ENCODE measurements around the gene COP1. TPM values are rescaled to one million over a fixed set of nuclear protein-coding genes. Genes with fewer than 3 reads are reported as not detected.
"Not testable (repeated sequence)": the region's sequence is repeated elsewhere in the genome, so short reads cannot be mapped to it uniquely, and the experiment has no call there.

The COP1 gene
- total RNA-seq, 2 donors from 2014 or later: 26.3 to 28.5 TPM

GRCh38 chr1:176149939-176150807 lies 56.9 kb downstream of the COP1 start:
- DNase-seq: no peak
- ATAC-seq: peak in 1 of 2 donors; percentile 51
- intact Hi-C loops (cut with DNase I): no loop called here

- DNase-seq (no peak), ATAC-seq (no peak)
- intact Hi-C loops (cut with DNase I): no loop called here
These were observed 62.6 kb downstream of the COP1 start for GRCh38 chr1:176144526-176144925.

DNA sequence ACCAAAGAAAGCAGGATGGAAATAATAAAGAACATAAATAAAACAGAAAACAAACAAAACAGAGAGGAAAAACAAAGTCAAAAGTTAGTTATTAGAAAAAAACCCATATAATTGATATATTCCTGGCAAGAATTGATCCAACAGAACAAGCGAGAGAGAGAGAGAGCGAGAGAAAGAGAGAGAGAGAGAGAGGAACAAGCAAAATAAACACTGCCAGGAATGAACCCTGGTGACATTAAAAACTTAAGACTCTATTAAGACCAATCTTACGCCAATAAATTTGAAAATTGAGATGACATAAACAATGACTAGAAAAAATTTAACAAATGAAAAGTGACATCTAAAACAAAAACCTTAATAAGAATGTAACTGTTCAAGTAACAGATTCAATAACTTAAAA lies 64.1 kb downstream of the COP1 start:
- intact Hi-C loops (cut with DNase I): no loop called here
- DNase-seq: no peak
- no peak for ATAC-seq

GRCh38 chr1:176141449-176141848 lies 65.6 kb downstream of the COP1 start:
- no peak for ATAC-seq
- DNase-seq: no peak
- intact Hi-C loops (cut with DNase I): no loop called here

- ATAC-seq (no peak), DNase-seq (no peak)
- intact Hi-C loops (cut with DNase I): no loop called here
These were observed 70.2 kb downstream of the COP1 start for GRCh38 chr1:176136891-176137290.

GRCh38 chr1:176134666-176135065 lies 72.4 kb downstream of the COP1 start:
- intact Hi-C loops (cut with DNase I): no loop called here
- DNase-seq: no peak
- no peak for ATAC-seq

- DNase-seq (no peak), ATAC-seq (no peak)
- intact Hi-C loops (cut with DNase I): no loop called here
These were observed 84.8 kb downstream of the COP1 start for GRCh38 chr1:176122282-176122681.

DNA sequence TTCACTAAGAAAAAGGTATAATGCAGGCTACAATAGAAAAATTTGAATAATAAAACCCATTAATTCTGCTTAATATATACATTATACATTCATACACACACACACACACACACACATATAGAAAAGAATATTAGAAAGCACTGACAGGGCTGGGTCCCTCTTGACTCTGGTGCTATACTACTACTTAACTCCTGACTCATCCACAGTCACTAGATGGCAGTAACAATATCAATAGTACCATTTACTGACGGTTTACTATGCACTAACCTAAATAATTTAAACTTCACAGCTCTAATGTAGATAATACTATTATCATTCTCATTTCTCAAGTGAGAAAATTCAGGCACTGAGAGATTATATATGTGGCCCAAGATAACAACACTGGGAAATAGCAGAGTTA lies 87.5 kb downstream of the COP1 start:
- intact Hi-C loops (cut with DNase I): no loop called here
- no peak for ATAC-seq
- DNase-seq: no peak

GRCh38 chr1:176118985-176119384 lies 88.1 kb downstream of the COP1 start:
- no peak for DNase-seq
- intact Hi-C loops (cut with DNase I): no loop called here
- ATAC-seq: no peak

DNA sequence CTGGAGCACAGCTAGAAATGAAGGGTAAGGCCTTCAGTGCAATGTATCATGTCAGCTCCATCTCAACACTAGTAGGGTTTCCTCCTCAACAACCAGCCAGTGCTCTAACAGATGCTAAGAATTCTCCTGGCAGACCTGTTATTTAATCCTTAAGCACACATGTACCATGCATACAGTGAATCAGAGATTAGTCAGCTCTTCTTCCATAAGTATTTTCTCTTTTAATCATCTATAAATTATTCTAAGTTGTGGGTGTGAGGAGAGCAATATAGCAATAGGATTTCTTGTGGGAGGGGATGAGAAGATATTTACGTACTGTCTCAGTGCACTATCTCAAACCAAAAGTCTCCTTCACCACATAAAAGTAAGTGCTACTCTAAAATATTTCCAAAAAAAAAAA lies 95.3 kb downstream of the COP1 start:
- DNase-seq (no peak), ATAC-seq (no peak)
- intact Hi-C loops (cut with DNase I): no loop called here

GRCh38 chr1:176110203-176110602 lies 96.9 kb downstream of the COP1 start:
- intact Hi-C loops (cut with DNase I): no loop called here
- ATAC-seq (peak in 1 of 2 donors; percentile 24), DNase-seq (no peak)

- intact Hi-C loops (cut with DNase I): no loop called here
- DNase-seq: no peak
- ATAC-seq: no peak
These were observed 104.2 kb downstream of the COP1 start for GRCh38 chr1:176102768-176103350.

DNA sequence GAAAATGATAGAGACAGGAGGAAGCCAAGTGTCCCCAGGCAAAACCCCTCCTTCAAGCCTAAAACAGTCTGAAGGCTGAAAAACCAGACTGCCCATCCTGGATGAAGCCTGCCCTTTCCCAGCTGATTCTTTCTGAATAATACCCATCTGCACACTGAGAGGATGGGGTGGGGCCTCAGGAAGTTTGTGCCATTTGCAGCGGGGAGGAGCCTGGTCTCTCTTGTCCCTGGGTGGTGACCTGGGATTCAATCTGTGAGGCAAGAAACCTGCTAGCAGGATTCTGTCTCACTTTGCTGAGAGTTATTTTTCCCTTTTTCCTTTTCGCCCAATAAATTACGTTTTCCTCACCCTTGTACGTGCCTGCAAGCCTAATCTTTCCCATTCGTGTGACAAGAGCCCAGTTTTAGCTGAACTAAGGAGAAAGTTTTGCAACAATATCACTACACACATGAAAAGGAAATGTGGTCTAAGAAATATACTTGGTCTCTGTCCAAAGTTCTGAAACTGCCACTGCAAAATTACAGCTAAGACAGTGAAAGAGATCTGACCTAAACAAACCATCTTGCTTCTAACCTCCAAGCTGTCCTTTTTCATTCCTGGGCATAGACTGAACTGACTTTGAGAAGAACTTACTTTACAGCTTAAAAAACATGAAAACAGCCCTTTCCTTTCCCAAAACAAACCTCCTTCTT lies 105.0 kb downstream of the COP1 start:
- DNase-seq: no peak
- no peak for ATAC-seq
- intact Hi-C loops (cut with DNase I): no loop called here

GRCh38 chr1:176098560-176098959 lies 108.5 kb downstream of the COP1 start:
- DNase-seq (no peak), ATAC-seq (no peak)
- intact Hi-C loops (cut with DNase I): no loop called here

GRCh38 chr1:176096015-176096414 lies 111.1 kb downstream of the COP1 start:
- no peak for DNase-seq
- ATAC-seq: no peak

DNA sequence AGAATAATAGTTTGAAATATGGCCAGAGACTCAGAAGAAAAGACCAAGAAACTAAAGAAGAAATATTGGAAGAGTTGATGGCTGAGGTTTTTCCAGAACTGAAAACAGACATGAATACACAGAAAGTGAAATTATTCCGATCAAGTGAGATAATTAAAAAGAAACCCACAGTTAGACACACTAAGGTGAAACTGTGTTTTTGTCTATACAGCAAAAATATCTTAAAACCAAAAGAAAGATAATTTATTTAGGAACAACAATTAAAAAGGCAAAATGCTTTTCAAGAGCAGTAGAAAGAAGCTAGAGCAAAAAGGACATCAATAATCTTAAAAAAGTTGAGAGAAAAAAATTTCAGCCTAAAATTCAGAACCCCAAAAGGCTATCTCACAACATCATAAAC lies 116.3 kb downstream of the COP1 start:
- intact Hi-C loops (cut with DNase I): no loop called here
- DNase-seq (no peak), ATAC-seq (no peak)

More at GRCh38 chr1:176096015-176096414, 111.1 kb downstream of the COP1 start:
- intact Hi-C loops (cut with DNase I): no loop called here

DNA sequence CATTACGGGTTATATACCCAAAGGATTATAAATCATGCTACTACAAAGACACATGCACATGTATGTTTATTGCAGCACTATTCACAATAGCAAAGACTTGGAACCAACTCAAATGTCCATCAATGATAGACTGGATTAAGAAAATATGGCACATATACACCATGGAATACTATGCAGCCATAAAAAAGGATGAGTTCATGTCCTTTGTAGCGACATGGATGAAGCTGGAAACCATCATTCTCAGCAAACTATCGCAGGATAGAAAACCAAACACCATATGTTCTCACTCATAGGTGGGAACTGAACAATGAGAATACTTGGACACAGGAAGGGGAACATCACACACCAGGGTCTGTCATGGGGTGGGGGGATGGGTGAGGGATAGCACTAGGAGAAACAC lies 119.3 kb downstream of the COP1 start:
- intact Hi-C loops (cut with DNase I); ATAC-seq; DNase-seq: not testable (repeated sequence)

DNA sequence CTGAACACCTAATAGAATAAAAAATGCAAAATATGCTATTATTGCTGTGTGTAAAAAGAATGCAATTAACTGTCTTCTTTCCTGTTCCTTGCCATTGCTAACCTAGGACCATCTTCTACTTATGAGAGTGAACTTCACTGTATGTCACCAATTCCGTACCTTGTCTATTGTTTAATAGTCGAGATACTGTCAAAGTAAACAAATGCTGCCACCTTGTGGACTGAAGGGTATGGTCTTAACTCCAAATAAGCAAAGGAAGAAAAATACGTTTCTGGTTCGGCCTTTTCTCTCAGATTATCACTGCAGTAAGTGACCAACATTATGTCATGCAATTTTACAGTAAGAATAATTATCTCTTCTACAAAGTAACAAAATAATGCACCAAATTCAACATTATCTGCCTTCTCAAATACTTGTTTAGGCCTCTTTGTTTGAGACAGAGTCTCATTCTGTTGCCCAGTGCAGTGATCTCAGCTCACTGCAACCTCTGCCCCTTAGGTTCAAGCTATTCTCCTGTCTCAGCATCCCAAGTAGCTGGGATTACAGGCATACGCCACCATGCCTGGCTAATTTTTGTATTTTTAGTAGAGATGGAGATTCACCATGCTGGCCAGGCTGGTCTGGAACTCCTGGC lies 133.4 kb downstream of the COP1 start:
- intact Hi-C loops (cut with DNase I): loop anchor here (5.0 to 10.0 kb wide), 3 partner anchors 699 to 919 kb away; no protein-coding TSS in a partner anchor
- ATAC-seq (peak; percentile 59 to 65), DNase-seq (no peak)

- intact Hi-C loops (cut with DNase I): no loop called here
- no peak for ATAC-seq
- DNase-seq: no peak
These were observed 138.2 kb downstream of the COP1 start for GRCh38 chr1:176068901-176069300.

GRCh38 chr1:176068256-176068655 lies 138.8 kb downstream of the COP1 start:
- intact Hi-C loops (cut with DNase I): no loop called here
- DNase-seq (no peak), ATAC-seq (no peak)
